Heart left ventricle (tissue), 13 donors: ENCODE results near the gene SCUBE3.

ENCODE experiments used
- CTCF ChIP-seq, 12 donors: fragments of 200-600 bp; sonication (generic) in 4 of 12; IDR thresholded peaks; one replicate each; pipeline versions ENCODE4 v1.5.0 to v1.8.0; 2018 to 2022; ENCODE audit warnings: antibody characterized with exemption in 12 of 12, mild to moderate bottlenecking in 5 of 12
- POLR2A ChIP-seq, 2 donors: fragments of 450-650 bp; IDR thresholded peaks; one replicate each; pipeline ENCODE4 v1.6.1; 2017; ENCODE audit warnings: antibody characterized with exemption in 2 of 2, mild to moderate bottlenecking in 2 of 2, moderate library complexity in 2 of 2
- donor health status: ischemic (EF 13 %, LVEDD 7.1; RV severe dilation, severe dysfunction).
- donor health status: DM: no; HTN: yes; CAD: no.
- donor health status: DM: no; HTN: no; CAD: no.
- donor health status: ischemic (EF 25% LVEDD 6.9; RV normal size, moderate dysfunction).
- donor health status: ischemic (EF 25% LVEDD 5.7; RV mildly dilated, moderate dysfunction).
- donor health status: ischemic (EF 35%, LVEDD 5.7; RV mildly dilated, moderate dysfunction).
- donor health status: nonischemic (EF 11% LVEDD 7.7; RV severe dilation, severe dysfunction).
- donor health status: DM: yes; HTN: yes; CAD: no.
- donor health status: PGD.
- donor health status: ischemic (EF 29% LVEDD 5.4; RV normal size, mild dysfunction).
- donor health status: nonischemic (EF 23%, LVEDD 6.1; RV moderate dilation, normal function).

DNA sequence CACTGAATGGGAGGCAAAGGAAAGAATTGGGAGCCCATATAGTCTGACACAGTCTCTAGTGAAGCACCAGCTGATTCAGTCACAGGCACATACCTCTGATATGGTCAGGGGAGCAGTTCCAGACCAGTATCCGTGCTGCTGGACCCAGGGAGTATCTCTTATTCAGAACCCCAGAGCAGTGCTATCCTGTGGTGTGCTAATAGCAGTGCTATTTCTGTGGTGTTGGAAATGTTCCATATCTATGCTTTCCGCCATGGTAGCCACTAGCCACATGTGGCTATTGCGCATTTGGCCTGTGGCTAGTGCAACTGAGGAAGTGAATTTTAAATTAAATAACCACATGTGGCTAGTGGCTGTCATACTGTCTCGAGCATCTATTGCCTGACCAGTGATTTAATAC lies 11.0 kb downstream of the SCUBE3 start:
- TF ChIP-seq CTCF (IDR thresholded peaks at IDR 0.05) (no peak), POLR2A (IDR thresholded peaks at IDR 0.05) (no peak)
